C4-2B (cell line): ENCODE measurements around the gene SCLT1.

Source experiments
- ZFX ChIP-seq: fragments of 450-650 bp; IDR thresholded peaks from 2 replicates; pipeline ENCODE4 v1.6.1; 2017
- TF ChIP-seq, protein P1 (sequence below): fragments of 450-650 bp; conservative IDR thresholded peaks from 2 replicates; pipeline ENCODE4 v1.5.1; 2017; ENCODE audit warnings: mild to moderate bottlenecking

- TF ChIP-seq, protein P1, sequence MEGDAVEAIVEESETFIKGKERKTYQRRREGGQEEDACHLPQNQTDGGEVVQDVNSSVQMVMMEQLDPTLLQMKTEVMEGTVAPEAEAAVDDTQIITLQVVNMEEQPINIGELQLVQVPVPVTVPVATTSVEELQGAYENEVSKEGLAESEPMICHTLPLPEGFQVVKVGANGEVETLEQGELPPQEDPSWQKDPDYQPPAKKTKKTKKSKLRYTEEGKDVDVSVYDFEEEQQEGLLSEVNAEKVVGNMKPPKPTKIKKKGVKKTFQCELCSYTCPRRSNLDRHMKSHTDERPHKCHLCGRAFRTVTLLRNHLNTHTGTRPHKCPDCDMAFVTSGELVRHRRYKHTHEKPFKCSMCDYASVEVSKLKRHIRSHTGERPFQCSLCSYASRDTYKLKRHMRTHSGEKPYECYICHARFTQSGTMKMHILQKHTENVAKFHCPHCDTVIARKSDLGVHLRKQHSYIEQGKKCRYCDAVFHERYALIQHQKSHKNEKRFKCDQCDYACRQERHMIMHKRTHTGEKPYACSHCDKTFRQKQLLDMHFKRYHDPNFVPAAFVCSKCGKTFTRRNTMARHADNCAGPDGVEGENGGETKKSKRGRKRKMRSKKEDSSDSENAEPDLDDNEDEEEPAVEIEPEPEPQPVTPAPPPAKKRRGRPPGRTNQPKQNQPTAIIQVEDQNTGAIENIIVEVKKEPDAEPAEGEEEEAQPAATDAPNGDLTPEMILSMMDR, result no peak
- TF ChIP-seq ZFX, result no peak
These were observed 177.8 kb downstream of the SCLT1 start for GRCh38 chr4:128915544-128915943.
